K562 (cell line): ENCODE data around the gene DYNC1I1. TPM values are rescaled to one million over a fixed set of nuclear protein-coding genes. Genes with fewer than 3 reads are reported as not detected.

Experiments
- ATAC-seq: fragments of 200-7000 bp; cut with Tn5 transposase; 3 replicates; pipeline ENCODE4 v1.9.1; 2020; ENCODE audit warnings: moderate library complexity
- BruUV-seq: library from RNA; stranded (reverse); fragments of 400-500 nt; replicated peaks from 2 replicates; lab custom pipeline; 2021; lab: Mats Ljungman, UMichigan
- CTCF ChIA-PET: fragments of 300-600 bp; formaldehyde crosslinking; extraction: SDS; loops from one replicate; lab custom pipeline; 2021; ENCODE audit warnings: low intra/inter-chr PET ratio; lab: Yijun Ruan, JAX
- POLR2A ChIA-PET: fragments of 300-600, 350-650 bp; sonication (Branson Sonifier 250); formaldehyde crosslinking; extraction: SDS; loops from one replicate; lab custom pipeline; 2021; ENCODE audit warnings: antibody characterized with exemption, inconsistent platforms; lab: Yijun Ruan, JAX
- DNase-seq, 4 experiments: peaks; one replicate each; pipeline versions ENCODE4 v3.0.0 to v3.0.0-alpha.2; 2011 to 2018; ENCODE audit warnings: low spot score in 3 of 4, mixed read lengths in 3 of 4; ENCODE audit errors: extremely low read depth in 1 of 4
- FAIRE-seq: peaks from 2 replicates; lab custom pipeline; 2011; peaks lifted over from hg19 to GRCh38; lab: Jason Lieb, UNC
- H2AFZ ChIP-seq: 2 replicates; pipeline ENCODE4 v1.6.0; 2011; ENCODE audit warnings: low read depth, low read length, control low read depth, inconsistent platforms
- H3K27ac ChIP-seq: fragments of 200-600 bp; 3 replicates; pipeline ENCODE4 v1.8.0; 2011; ENCODE audit warnings: low read depth, mild to moderate bottlenecking, control low read depth, inconsistent platforms, low read length, moderate library complexity, mixed read lengths; ENCODE audit errors: extremely low read depth
- H3K27me3 ChIP-seq, 2 experiments: fragments of 300-600 bp in 1 of 2; 2 replicates in 1 of 2; 3 replicates in 1 of 2; pipeline versions ENCODE4 v1.6.0 to v1.8.0; 2011; ENCODE audit warnings: inconsistent platforms in 2 of 2, low read length in 2 of 2, mild to moderate bottlenecking in 1 of 2, mixed read lengths in 1 of 2, moderate library complexity in 1 of 2; ENCODE audit not compliant: control insufficient read depth in 2 of 2, insufficient read depth in 2 of 2
- H3K36me3 ChIP-seq: fragments of 300-600 bp; 3 replicates; pipeline ENCODE4 v1.8.0; 2011; ENCODE audit warnings: mild to moderate bottlenecking, low read length, inconsistent platforms; ENCODE audit not compliant: control insufficient read depth, insufficient read depth
- H3K4me1 ChIP-seq, 2 experiments: fragments of 200-600 bp in 1 of 2; replicated peaks in 1 of 2; 2 replicates in 1 of 2; 3 replicates in 1 of 2; pipeline versions ENCODE4 v1.5.1 to v1.8.0; 2011; ENCODE audit warnings: inconsistent platforms in 2 of 2, low read length in 2 of 2, mild to moderate bottlenecking in 1 of 2, mixed read lengths in 1 of 2, moderate library complexity in 1 of 2; ENCODE audit not compliant: control insufficient read depth in 2 of 2, insufficient read depth in 2 of 2
- H3K4me2 ChIP-seq: 2 replicates; pipeline ENCODE4 v1.6.1; 2011; ENCODE audit warnings: low read length, control low read depth, inconsistent platforms, mixed read lengths; ENCODE audit not compliant: insufficient read depth
- H3K4me3 ChIP-seq: fragments of 200-600 bp; sonication (generic), shearing (Covaris generic); 2 replicates; pipeline ENCODE4 v1.5.1; 2016; ENCODE audit warnings: control low read depth, inconsistent platforms
- H3K79me2 ChIP-seq: fragments of 200-600 bp; 3 replicates; pipeline ENCODE4 v1.8.0; 2011; ENCODE audit warnings: low read length, inconsistent platforms; ENCODE audit not compliant: control insufficient read depth, insufficient read depth
- H3K9ac ChIP-seq, 2 experiments: 2 replicates each; pipeline versions ENCODE4 v1.6.0 to v1.6.1; 2011; ENCODE audit warnings: low read depth in 2 of 2, low read length in 2 of 2, control low read depth in 1 of 2, inconsistent platforms in 1 of 2, mild to moderate bottlenecking in 1 of 2, mixed read lengths in 1 of 2; ENCODE audit not compliant: insufficient read depth in 1 of 2
- H3K9me1 ChIP-seq: one replicate; pipeline ENCODE4 v1.6.0; 2011; ENCODE audit warnings: inconsistent platforms, mild to moderate bottlenecking, low read length, moderate library complexity; ENCODE audit not compliant: control insufficient read depth, insufficient read depth
- H3K9me3 ChIP-seq: replicated peaks from 2 replicates; pipeline ENCODE4 v1.5.1; 2011; ENCODE audit warnings: low read depth, low read length, inconsistent platforms; ENCODE audit not compliant: control insufficient read depth, insufficient read depth
- H4K20me1 ChIP-seq: replicated peaks from 2 replicates; pipeline ENCODE4 v1.6.1; 2011; ENCODE audit warnings: low read length, inconsistent platforms, mixed read lengths; ENCODE audit not compliant: control insufficient read depth, insufficient read depth
- BDP1 ChIP-seq: IDR thresholded peaks from 3 replicates; pipeline ENCODE4 v1.6.1; 2011; ENCODE audit not compliant: insufficient read length, insufficient read depth
- CBFA2T3 ChIP-seq: fragments of 450-650 bp; IDR thresholded peaks from 2 replicates; pipeline ENCODE4 v1.6.1; 2017
- GMEB1 ChIP-seq: fragments of 250-450 bp; sonication (Bioruptor Pico); IDR thresholded peaks from 2 replicates; pipeline ENCODE4 v1.4.0; 2020; ENCODE audit warnings: mild to moderate bottlenecking
- KDM1A ChIP-seq, 2 experiments: fragments of 450-650 bp; IDR thresholded peaks; 2 replicates each; pipeline ENCODE4 v1.6.1; 2016; ENCODE audit warnings: mild to moderate bottlenecking in 2 of 2
- NFIC ChIP-seq: fragments of 450-650 bp; IDR thresholded peaks from 2 replicates; pipeline ENCODE4 v1.6.1; 2017; ENCODE audit warnings: mild to moderate bottlenecking, inconsistent platforms
- POLR2H ChIP-seq: IDR thresholded peaks from 2 replicates; pipeline ENCODE4 v1.6.1; 2016; ENCODE audit warnings: missing genetic modification characterization, low read depth, mild to moderate bottlenecking, control low read depth, missing compliant biosample characterization, moderate library complexity
- WGBS: fragments of 100-300 bp; shearing (Covaris generic); methylation state at CpG from one replicate; pipeline ENCODE4 v1.1.6; 2016; ENCODE audit warnings: low coverage, mixed read lengths; ENCODE audit not compliant: insufficient coverage; ENCODE audit errors: missing lambda C conversion rate; 5-methylcytosine and 5-hydroxymethylcytosine counted together
- in situ Hi-C: fragments of 300-500 bp; cut with MboI; formaldehyde crosslinking; loops from 4 replicates; pipeline ENCODE4 v1.15.0; 2018; ENCODE audit warnings: inconsistent platforms, mixed read lengths
- intact Hi-C: fragments of 100-400 bp; cut with micrococcal nuclease; formaldehyde crosslinking; loops from 2 replicates; pipeline ENCODE4 v1.14.2; 2022
- polyA plus RNA-seq, 8 experiments: library from polyadenylated mRNA; depleted of rRNA in 4 of 8; stranded (reverse) in 5 of 8; unstranded in 3 of 8; fragments of >200 nt; fragmentation: Nextera tagmentation in 2 of 8; fragmentation: Illumina TruSeq in 1 of 8; extraction: Ambion mirVana in 2 of 8; extraction: Trizol in 1 of 8; gene quantifications; 2 replicates each; pipeline versions ENCODE4 v1.2.1 to v1.2.3, GENCODE V29; 2011 to 2014; ENCODE audit warnings: inconsistent platforms in 1 of 8, missing spikeins in 1 of 8
- total RNA-seq, 7 experiments: library from RNA; depleted of rRNA in 6 of 7; stranded (reverse); fragments of >200 nt in 6 of 7; fragmentation: Illumina TruSeq in 2 of 7; extraction: Trizol in 2 of 7; gene quantifications; 2 replicates each; pipeline versions ENCODE4 v1.2.1 to v1.2.3, GENCODE V29; 2011 to 2021; ENCODE audit warnings: low replicate concordance in 1 of 7

Gene DYNC1I1
- total and polyA plus RNA-seq, 9 of the 15 experiments (the other 6 are each of a cell fraction or from before 2014, with no cell fraction given): 0.22 to 1.5 (median 0.44) TPM

GRCh38 chr7:96144260-96144526 is 371.8 kb downstream of the DYNC1I1 start:
- Histone ChIP-seq H3K27me3 (no peaks in the 10 kb centered on the region), H3K4me3 (no peak overlapping the region), H3K9me1 (no peaks in the 10 kb centered on the region), H3K79me2 (no peaks in the 10 kb centered on the region), H3K4me1 (no peaks in the 10 kb centered on the region), H3K9me3 (no peaks in the 10 kb centered on the region), H3K9ac (no peak overlapping the region), H3K4me2 (no peak overlapping the region), H2AFZ (no peak overlapping the region), H3K36me3 (peaks cover 52% of the 10 kb centered on the region; the same call in 2 of the 3 replicates), H4K20me1 (no peaks in the 10 kb centered on the region), H3K27ac (no peak overlapping the region)
- ChIA-PET CTCF (no interaction called here), POLR2A (no interaction called here)
- DNase-seq: no peak
- intact Hi-C loops: no loop called here
- 39% methylated on average over 1 of the region's 1 CpG for WGBS
- in situ Hi-C loops: no loop called here
- FAIRE-seq: no peak
- TF ChIP-seq CBFA2T3 (0 out of 2 replicates have a peak, but pooled peaks have one; percentile 17), GMEB1 (CRISPR knock-in tag) (no peak), POLR2H (tag) (no peak), KDM1A (IDR thresholded peaks at IDR 0.05) (peak in 1 of 2 experiments; percentile 48; a peak in 1 of 4 replicates), BDP1 (no peak), NFIC (no peak)
- no TSS peak for BruUV-seq
- no peak for ATAC-seq

Other genes starting within 250 kb of the DYNC1I1 start
- 0.45 TPM in 1 of 2 replicates, not detected in the other for gene PDK4, start 176.0 kb upstream of the DYNC1I1 start, total RNA-seq (2014; rRNA removed)
- gene PDK4, start 176.0 kb upstream of the DYNC1I1 start, total RNA-seq (2014; rRNA removed; fragmentation: Illumina TruSeq; extraction: Trizol): 0.04 and 0.16 TPM in 2 replicates
- gene PDK4, start 176.0 kb upstream of the DYNC1I1 start, total RNA-seq (2015; rRNA removed; fragmentation: Illumina TruSeq; extraction: Trizol): 0.07 and 0.15 TPM in 2 replicates
- gene PDK4, start 176.0 kb upstream of the DYNC1I1 start, total RNA-seq (2021): 0.20 and 0.24 TPM in 2 replicates
- 0.03 and 0.11 TPM in 2 replicates for gene PDK4, start 176.0 kb upstream of the DYNC1I1 start, polyA plus RNA-seq (2011; rRNA removed)
- gene PDK4, start 176.0 kb upstream of the DYNC1I1 start, polyA plus RNA-seq (2014; fragmentation: Illumina TruSeq; extraction: Trizol): 0.06 and 0.09 TPM in 2 replicates
- gene PDK4, start 176.0 kb upstream of the DYNC1I1 start, polyA plus RNA-seq (2014; fragmentation: Nextera tagmentation; extraction: Ambion mirVana): under 1 TPM in 1 of 2 experiments, not detected in 1; 0.03 TPM
- gene PDK4, start 176.0 kb upstream of the DYNC1I1 start, polyA plus RNA-seq (2014; rRNA removed): 0.04 and 0.08 TPM in 2 replicates